ENCODE results near the gene MRC2. TPM values are rescaled to one million over a fixed set of nuclear protein-coding genes. Genes with fewer than 3 reads are reported as not detected.

The MRC2 gene
- total RNA-seq, 1 experiment from 2014 or later: 7.6 TPM

GRCh38 chr17:62703776-62704380 lies 76.4 kb downstream of the MRC2 start:
- in situ Hi-C loops (cut with HindIII; ENCODE audit: low pct_unique_long_range_greater_than_20kb, low sequenced_read_pairs): no loop called here
- peak; percentile 77 for DNase-seq (ENCODE audit: low read depth, low spot score)

- in situ Hi-C loops (cut with HindIII; ENCODE audit: low pct_unique_long_range_greater_than_20kb, low sequenced_read_pairs): no loop called here
- peak; percentile 51 for DNase-seq (ENCODE audit: low read depth, low spot score)
Observed at GRCh38 chr17:62704381-62704971, 77.0 kb downstream of the MRC2 start.

GRCh38 chr17:62705156-62705777 lies 77.8 kb downstream of the MRC2 start:
- DNase-seq (ENCODE audit: low read depth, low spot score): peak; percentile 30
- in situ Hi-C loops (cut with HindIII; ENCODE audit: low pct_unique_long_range_greater_than_20kb, low sequenced_read_pairs): no loop called here

GRCh38 chr17:62705778-62706597 lies 78.5 kb downstream of the MRC2 start:
- in situ Hi-C loops (cut with HindIII; ENCODE audit: low pct_unique_long_range_greater_than_20kb, low sequenced_read_pairs): no loop called here
- peak; percentile 95 for DNase-seq (ENCODE audit: low read depth, low spot score)

GRCh38 chr17:62706598-62707424 lies 79.3 kb downstream of the MRC2 start:
- in situ Hi-C loops (cut with HindIII; ENCODE audit: low pct_unique_long_range_greater_than_20kb, low sequenced_read_pairs): no loop called here
- no peak for DNase-seq (ENCODE audit: low read depth, low spot score)

- in situ Hi-C loops (cut with HindIII; ENCODE audit: low pct_unique_long_range_greater_than_20kb, low sequenced_read_pairs): no loop called here
Observed at GRCh38 chr17:62707425-62707739, 79.9 kb downstream of the MRC2 start.

GRCh38 chr17:62708587-62708986 lies 81.1 kb downstream of the MRC2 start:
- DNase-seq (ENCODE audit: low read depth, low spot score): no peak
- in situ Hi-C loops (cut with HindIII; ENCODE audit: low pct_unique_long_range_greater_than_20kb, low sequenced_read_pairs): no loop called here

More at GRCh38 chr17:62707425-62707739, 79.9 kb downstream of the MRC2 start:
- no peak for DNase-seq (ENCODE audit: low read depth, low spot score)

GRCh38 chr17:62712171-62712581 lies 84.7 kb downstream of the MRC2 start:
- no peak for DNase-seq (ENCODE audit: low read depth, low spot score)
- in situ Hi-C loops (cut with HindIII; ENCODE audit: low pct_unique_long_range_greater_than_20kb, low sequenced_read_pairs): no loop called here

- DNase-seq (ENCODE audit: low read depth, low spot score): no peak
- in situ Hi-C loops (cut with HindIII; ENCODE audit: low pct_unique_long_range_greater_than_20kb, low sequenced_read_pairs): no loop called here
Observed at GRCh38 chr17:62713086-62713881, 85.8 kb downstream of the MRC2 start.

GRCh38 chr17:62714016-62714777 lies 86.7 kb downstream of the MRC2 start:
- in situ Hi-C loops (cut with HindIII; ENCODE audit: low pct_unique_long_range_greater_than_20kb, low sequenced_read_pairs): no loop called here
- no peak for DNase-seq (ENCODE audit: low read depth, low spot score)

GRCh38 chr17:62715882-62716390 lies 88.5 kb downstream of the MRC2 start:
- in situ Hi-C loops (cut with HindIII; ENCODE audit: low pct_unique_long_range_greater_than_20kb, low sequenced_read_pairs): no loop called here
- DNase-seq (ENCODE audit: low read depth, low spot score): no peak

GRCh38 chr17:62716834-62717588 lies 89.5 kb downstream of the MRC2 start:
- DNase-seq (ENCODE audit: low read depth, low spot score): no peak
- in situ Hi-C loops (cut with HindIII; ENCODE audit: low pct_unique_long_range_greater_than_20kb, low sequenced_read_pairs): no loop called here

GRCh38 chr17:62717589-62717855 lies 90.1 kb downstream of the MRC2 start:
- no peak for DNase-seq (ENCODE audit: low read depth, low spot score)
- in situ Hi-C loops (cut with HindIII; ENCODE audit: low pct_unique_long_range_greater_than_20kb, low sequenced_read_pairs): no loop called here

- DNase-seq (ENCODE audit: low read depth, low spot score): no peak
- in situ Hi-C loops (cut with HindIII; ENCODE audit: low pct_unique_long_range_greater_than_20kb, low sequenced_read_pairs): no loop called here
Observed at GRCh38 chr17:62717889-62718288, 90.4 kb downstream of the MRC2 start.

GRCh38 chr17:62718429-62718828 lies 91.0 kb downstream of the MRC2 start:
- no peak for DNase-seq (ENCODE audit: low read depth, low spot score)
- in situ Hi-C loops (cut with HindIII; ENCODE audit: low pct_unique_long_range_greater_than_20kb, low sequenced_read_pairs): no loop called here

GRCh38 chr17:62719586-62719985 lies 92.1 kb downstream of the MRC2 start:
- no peak for DNase-seq (ENCODE audit: low read depth, low spot score)
- in situ Hi-C loops (cut with HindIII; ENCODE audit: low pct_unique_long_range_greater_than_20kb, low sequenced_read_pairs): no loop called here
